Mesenchymal stem cell (in vitro differentiated cells and primary cell): ENCODE results near the gene MSI2.

ENCODE experiments used
- DNase-seq: peaks from one replicate; pipeline ENCODE4 v3.0.0-alpha.2; 2013
- H2AFZ ChIP-seq: one replicate; pipeline ENCODE4 v1.6.1; 2013; ENCODE audit warnings: low read depth, mild to moderate bottlenecking, control low read depth, inconsistent platforms, low read length, moderate library complexity
- H2AK5ac ChIP-seq: 2 replicates; pipeline ENCODE4 v1.6.1; 2013; ENCODE audit warnings: low read length, moderate library complexity, mild to moderate bottlenecking, inconsistent platforms; ENCODE audit not compliant: severe bottlenecking
- H2BK120ac ChIP-seq: one replicate; pipeline ENCODE4 v1.6.1; 2013; ENCODE audit warnings: low read depth, mild to moderate bottlenecking, inconsistent platforms, low read length, moderate library complexity
- H2BK12ac ChIP-seq, 2 experiments: one replicate each; pipeline ENCODE4 v1.6.1; 2013; ENCODE audit warnings: inconsistent platforms in 2 of 2, low read length in 2 of 2, mild to moderate bottlenecking in 2 of 2, moderate library complexity in 2 of 2, control low read depth in 1 of 2
- H2BK15ac ChIP-seq: one replicate; pipeline ENCODE4 v1.6.1; 2013; ENCODE audit warnings: mild to moderate bottlenecking, low read depth, inconsistent platforms; ENCODE audit not compliant: poor library complexity, severe bottlenecking
- H2BK5ac ChIP-seq: 2 replicates; pipeline ENCODE4 v1.6.1; 2013; ENCODE audit warnings: low read depth, mild to moderate bottlenecking, low read length, control low read depth, inconsistent platforms; ENCODE audit not compliant: poor library complexity, severe bottlenecking
- H3K14ac ChIP-seq, 2 experiments: one replicate each; pipeline ENCODE4 v1.6.1; 2013; ENCODE audit warnings: inconsistent platforms in 2 of 2, low read length in 2 of 2, control low read depth in 1 of 2, mild to moderate bottlenecking in 1 of 2, moderate library complexity in 1 of 2
- H3K18ac ChIP-seq, 2 experiments: one replicate each; pipeline ENCODE4 v1.6.1; 2013; ENCODE audit warnings: inconsistent platforms in 2 of 2, low read length in 2 of 2, control low read depth in 1 of 2, low read depth in 1 of 2, mild to moderate bottlenecking in 1 of 2
- H3K23ac ChIP-seq, 2 experiments: one replicate each; pipeline ENCODE4 v1.6.1; 2013; ENCODE audit warnings: inconsistent platforms in 2 of 2, low read length in 2 of 2, mild to moderate bottlenecking in 2 of 2, moderate library complexity in 2 of 2, control low read depth in 1 of 2
- H3K27ac ChIP-seq: 2 replicates; pipeline ENCODE4 v1.5.1; 2013; ENCODE audit warnings: mild to moderate bottlenecking, moderate library complexity, low read length, control low read depth, inconsistent platforms; ENCODE audit not compliant: poor library complexity, severe bottlenecking
- H3K27me3 ChIP-seq, 2 experiments: 2 replicates each; pipeline versions ENCODE4 v1.6.1 to v1.7.0; 2013; ENCODE audit warnings: low read length in 2 of 2, mild to moderate bottlenecking in 2 of 2, moderate library complexity in 2 of 2, control low read depth in 1 of 2, inconsistent platforms in 1 of 2; ENCODE audit not compliant: control insufficient read depth in 1 of 2, insufficient read depth in 1 of 2
- H3K36me3 ChIP-seq, 2 experiments: 2 replicates each; pipeline versions ENCODE4 v1.6.1 to v1.7.0; 2013; ENCODE audit warnings: low read length in 2 of 2, control low read depth in 1 of 2, inconsistent platforms in 1 of 2, low read depth in 1 of 2, mild to moderate bottlenecking in 1 of 2; ENCODE audit not compliant: insufficient read depth in 2 of 2, control insufficient read depth in 1 of 2
- H3K4ac ChIP-seq, 2 experiments: one replicate each; pipeline ENCODE4 v1.6.1; 2013; ENCODE audit warnings: inconsistent platforms in 2 of 2, low read length in 2 of 2, mild to moderate bottlenecking in 2 of 2, moderate library complexity in 2 of 2, control low read depth in 1 of 2, low read depth in 1 of 2
- H3K4me1 ChIP-seq: 2 replicates; pipeline ENCODE4 v1.6.1; 2013; ENCODE audit warnings: low read depth, low read length, control low read depth; ENCODE audit not compliant: control insufficient read depth, insufficient read depth
- H3K4me2 ChIP-seq: 2 replicates; pipeline ENCODE4 v1.6.1; 2013; ENCODE audit warnings: low read length, mild to moderate bottlenecking, inconsistent platforms; ENCODE audit not compliant: poor library complexity, severe bottlenecking
- H3K4me3 ChIP-seq, 2 experiments: 2 replicates each; pipeline versions ENCODE4 v1.5.1 to v1.7.0; 2013; ENCODE audit warnings: low read length in 2 of 2, mild to moderate bottlenecking in 2 of 2, control low read depth in 1 of 2, low read depth in 1 of 2; ENCODE audit not compliant: insufficient read depth in 1 of 2
- H3K79me1 ChIP-seq: replicated peaks from 2 replicates; pipeline ENCODE4 v1.6.1; 2013; ENCODE audit warnings: mild to moderate bottlenecking, control low read depth, low read length, inconsistent platforms; ENCODE audit not compliant: poor library complexity, severe bottlenecking
- H3K9ac ChIP-seq: 2 replicates; pipeline ENCODE4 v1.7.0; 2013; ENCODE audit warnings: mild to moderate bottlenecking, low read length, moderate library complexity
- H3K9me3 ChIP-seq: 2 replicates; pipeline ENCODE4 v1.7.0; 2013; ENCODE audit warnings: mild to moderate bottlenecking, low read length; ENCODE audit not compliant: control insufficient read depth
- H4K8ac ChIP-seq: one replicate; pipeline ENCODE4 v1.6.1; 2013; ENCODE audit warnings: inconsistent platforms, mild to moderate bottlenecking, low read length, moderate library complexity
- H4K91ac ChIP-seq: one replicate; pipeline ENCODE4 v1.6.1; 2013; ENCODE audit warnings: mild to moderate bottlenecking, low read length, inconsistent platforms
- WGBS: methylation state at CpG from one replicate; pipeline ENCODE4 v1.1.7; 2013; ENCODE audit warnings: mixed read lengths; 5-methylcytosine and 5-hydroxymethylcytosine counted together

The MSI2 gene

DNA sequence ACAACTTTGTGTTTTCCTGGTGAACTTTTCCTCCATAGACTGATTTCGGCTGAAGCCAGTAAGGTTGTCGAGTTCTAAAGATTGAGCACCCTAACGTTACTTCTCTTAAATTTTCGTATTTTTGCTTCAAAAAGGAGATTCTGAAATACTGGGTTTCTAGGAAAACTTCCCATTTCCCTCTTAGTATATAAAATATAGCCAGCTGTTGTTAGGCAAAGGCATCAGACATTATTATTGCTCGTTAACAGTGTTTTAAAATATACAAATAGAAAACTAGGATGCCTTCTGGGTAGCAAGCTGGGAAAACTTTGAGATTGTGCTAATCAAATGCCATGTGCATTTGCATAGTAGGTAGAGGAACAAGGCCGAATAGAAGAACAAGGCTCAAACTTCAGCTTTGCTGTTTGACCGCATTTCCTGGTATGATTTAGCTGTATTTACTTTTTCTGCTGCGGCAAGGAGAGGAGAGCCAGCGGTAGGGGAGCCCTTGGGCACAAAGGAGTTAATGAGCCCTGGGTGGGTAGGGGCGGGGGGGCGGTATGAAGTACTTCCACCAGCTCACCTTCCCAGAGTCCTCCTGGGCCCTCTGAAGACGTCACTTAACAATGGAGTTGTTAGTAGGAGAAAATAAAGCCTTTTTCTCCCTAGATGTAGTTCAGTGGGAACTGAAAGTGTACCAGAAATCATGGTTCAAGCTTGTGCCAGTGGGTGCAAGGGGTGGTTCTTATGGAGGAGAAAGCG lies 151.9 kb downstream of the MSI2 start:
- no peak overlapping the region for H4K91ac ChIP-seq
- no peak overlapping the region for H2AK5ac ChIP-seq
- peak; percentile 12 for DNase-seq
- peak overlapping the region; percentile 3 for H4K8ac ChIP-seq
- no peak overlapping the region for H2BK120ac ChIP-seq
- peaks cover 40% of the 10 kb centered on the region for H3K79me1 ChIP-seq
- no peaks in the 10 kb centered on the region for H3K9me3 ChIP-seq
- H3K27ac ChIP-seq = no peak overlapping the region
- H3K4me1 ChIP-seq = peaks cover 10% of the 10 kb centered on the region
- no peak overlapping the region for H3K9ac ChIP-seq
- H3K36me3 ChIP-seq = peaks cover 0 to 8% of the 10 kb centered on the region in 2 experiments
- no peak overlapping the region for H3K4me3 ChIP-seq
- peak overlapping the region in 1 of 2 experiments; percentile 56 for H2BK12ac ChIP-seq
- no peak overlapping the region for H2BK5ac ChIP-seq
- H3K23ac ChIP-seq = no peak overlapping the region
- H2AFZ ChIP-seq = no peak overlapping the region
- no peak overlapping the region for H3K4me2 ChIP-seq
- H3K18ac ChIP-seq = peak overlapping the region in 1 of 2 experiments; percentile 34
- 70% methylated on average over 8 of the region's 13 CpGs for WGBS
- H3K4ac ChIP-seq = peak overlapping the region in 1 of 2 experiments; percentile 4
- H3K27me3 ChIP-seq = no peaks in the 10 kb centered on the region
- no peak overlapping the region for H3K14ac ChIP-seq
- no peak overlapping the region for H2BK15ac ChIP-seq

DNA sequence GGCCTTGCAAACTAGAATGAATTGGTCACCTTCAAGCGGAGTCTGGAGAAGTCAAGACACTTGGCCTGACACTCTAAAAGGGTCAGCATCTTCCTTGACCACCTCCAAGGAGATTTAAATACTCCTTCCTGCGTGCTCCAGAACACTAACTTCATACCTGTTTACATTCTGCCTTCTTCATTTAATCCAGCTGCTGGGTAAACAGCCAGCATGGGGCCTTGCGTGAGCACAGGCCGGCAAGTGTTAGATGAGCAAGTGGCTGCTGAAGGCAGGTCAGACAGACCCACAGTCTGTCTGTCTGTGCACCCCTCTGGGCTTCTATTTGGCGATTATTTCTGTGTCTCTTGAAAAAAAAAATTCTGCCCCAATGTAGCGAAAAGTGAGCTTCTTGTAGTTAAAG lies 153.8 kb downstream of the MSI2 start:
- no peak overlapping the region for H3K27ac ChIP-seq
- no peak overlapping the region for H3K14ac ChIP-seq
- no peak overlapping the region for H2BK5ac ChIP-seq
- no peak overlapping the region for H2AK5ac ChIP-seq
- H2BK15ac ChIP-seq = no peak overlapping the region
- no peak overlapping the region for H3K23ac ChIP-seq
- WGBS = 68% methylated on average over 6 of the region's 6 CpGs
- peaks cover 10% of the 10 kb centered on the region for H3K4me1 ChIP-seq
- H4K91ac ChIP-seq = no peak overlapping the region
- no peak overlapping the region for H2BK120ac ChIP-seq
- peak overlapping the region in 1 of 2 experiments; percentile 8 for H3K18ac ChIP-seq
- no peak overlapping the region for H2BK12ac ChIP-seq
- no peak overlapping the region for H3K4me2 ChIP-seq
- H3K36me3 ChIP-seq = no peaks in the 10 kb centered on the region
- peaks cover 27% of the 10 kb centered on the region for H3K79me1 ChIP-seq
- H3K4me3 ChIP-seq = no peak overlapping the region
- H3K4ac ChIP-seq = no peak overlapping the region
- H2AFZ ChIP-seq = no peak overlapping the region
- H3K27me3 ChIP-seq = no peaks in the 10 kb centered on the region
- H3K9me3 ChIP-seq = no peaks in the 10 kb centered on the region
- H4K8ac ChIP-seq = no peak overlapping the region
- peak; percentile 44 for DNase-seq
- H3K9ac ChIP-seq = no peak overlapping the region

DNA sequence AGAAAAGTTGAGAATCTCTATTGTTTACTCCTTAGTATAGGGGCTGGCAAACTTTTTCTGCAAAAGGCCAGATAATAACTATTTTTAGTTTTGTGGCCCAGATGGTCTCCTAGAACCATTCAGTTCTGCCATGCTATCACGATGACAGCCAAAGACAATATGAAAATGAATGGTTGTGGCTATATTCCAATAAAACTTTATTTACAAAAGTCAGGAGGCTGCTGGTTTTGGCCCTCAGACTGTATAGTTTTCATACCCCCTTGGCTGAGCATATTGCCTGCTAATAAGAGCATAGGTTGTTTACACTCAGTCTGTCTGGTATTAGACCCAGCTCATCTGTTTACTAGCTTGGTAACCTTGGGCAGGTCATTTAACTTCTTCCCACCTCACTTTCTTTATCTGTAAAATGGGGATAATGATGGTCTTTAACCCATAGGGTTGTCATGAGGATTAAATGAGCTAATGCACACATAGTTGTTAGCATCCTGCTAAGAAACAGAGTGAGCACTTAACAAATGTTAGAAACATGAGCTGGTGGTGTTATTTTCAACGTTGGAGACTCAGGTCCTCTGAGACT lies 156.3 kb downstream of the MSI2 start:
- H3K36me3 ChIP-seq = peaks cover 0 to 7% of the 10 kb centered on the region in 2 experiments
- no peaks in the 10 kb centered on the region for H3K27me3 ChIP-seq
- H3K4me3 ChIP-seq = no peak overlapping the region
- no peak overlapping the region for H2BK12ac ChIP-seq
- H3K9ac ChIP-seq = no peak overlapping the region
- H4K91ac ChIP-seq = no peak overlapping the region
- no peak overlapping the region for H3K4ac ChIP-seq
- no peak for DNase-seq
- H3K14ac ChIP-seq = no peak overlapping the region
- H3K23ac ChIP-seq = no peak overlapping the region
- H3K79me1 ChIP-seq = peaks cover 32% of the 10 kb centered on the region
- H3K4me2 ChIP-seq = no peak overlapping the region
- no peak overlapping the region for H3K18ac ChIP-seq
- no peak overlapping the region for H2BK120ac ChIP-seq
- no peak overlapping the region for H2BK15ac ChIP-seq
- peaks cover 3% of the 10 kb centered on the region for H3K4me1 ChIP-seq
- no peak overlapping the region for H2AFZ ChIP-seq
- no peak overlapping the region for H2BK5ac ChIP-seq
- H3K27ac ChIP-seq = no peak overlapping the region
- 70% methylated on average over 1 of the region's 2 CpGs for WGBS
- peaks cover 8% of the 10 kb centered on the region for H3K9me3 ChIP-seq
- no peak overlapping the region for H4K8ac ChIP-seq
- H2AK5ac ChIP-seq = no peak overlapping the region

DNA sequence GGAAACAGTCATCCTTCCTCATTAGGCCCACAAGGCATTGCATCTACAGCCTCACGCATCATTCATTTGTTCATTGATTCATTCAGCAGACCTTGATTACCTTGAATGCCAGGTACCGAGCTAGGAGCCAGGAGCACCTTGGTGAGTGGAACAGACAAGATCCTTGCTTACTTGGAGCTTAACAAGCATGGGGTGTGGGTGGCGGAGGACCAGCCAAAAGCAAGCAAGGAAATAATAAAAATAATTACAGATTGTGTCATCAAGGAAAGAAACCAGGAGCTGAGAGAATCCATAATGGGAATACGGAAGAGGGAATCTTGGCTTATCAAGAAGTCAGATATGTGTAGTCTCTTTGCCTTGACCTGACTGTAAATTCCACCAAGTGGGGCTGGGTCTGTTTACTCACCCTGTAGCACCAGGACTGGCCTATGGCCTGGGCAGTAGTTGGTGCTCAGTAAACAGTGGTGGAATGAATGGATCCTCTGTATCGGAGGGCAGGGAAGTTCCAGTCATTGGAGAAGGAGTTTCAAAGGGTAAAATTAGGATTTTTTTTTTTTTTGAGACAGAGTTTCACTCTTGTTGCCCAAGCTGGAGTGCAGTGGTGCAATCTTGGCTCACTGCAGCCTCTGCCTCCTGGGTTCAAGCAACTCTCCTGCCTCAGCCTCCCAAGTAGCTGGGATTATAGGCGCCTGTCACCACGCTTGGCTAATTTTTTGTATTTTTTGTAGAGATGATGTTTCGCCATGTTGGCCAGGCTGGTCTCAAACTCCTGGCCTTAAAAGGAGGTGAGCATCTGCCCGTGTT lies 157.7 kb downstream of the MSI2 start:
- WGBS = 96% methylated on average over 9 of the region's 9 CpGs
- DNase-seq = no peak
- H3K36me3 ChIP-seq = peaks cover 0 to 7% of the 10 kb centered on the region in 2 experiments
- H3K9me3 ChIP-seq = peaks cover 8% of the 10 kb centered on the region
- no peak overlapping the region for H2AK5ac ChIP-seq
- H2AFZ ChIP-seq = no peak overlapping the region
- H3K4me2 ChIP-seq = no peak overlapping the region
- H3K4me3 ChIP-seq = no peak overlapping the region
- H2BK5ac ChIP-seq = no peak overlapping the region
- no peak overlapping the region for H3K18ac ChIP-seq
- no peak overlapping the region for H4K91ac ChIP-seq
- no peak overlapping the region for H3K14ac ChIP-seq
- no peak overlapping the region for H3K9ac ChIP-seq
- no peak overlapping the region for H2BK12ac ChIP-seq
- H3K79me1 ChIP-seq = peaks cover 27% of the 10 kb centered on the region
- H3K27me3 ChIP-seq = no peaks in the 10 kb centered on the region
- no peak overlapping the region for H3K27ac ChIP-seq
- H3K4me1 ChIP-seq = no peaks in the 10 kb centered on the region
- no peak overlapping the region for H2BK15ac ChIP-seq
- H3K4ac ChIP-seq = no peak overlapping the region
- H2BK120ac ChIP-seq = no peak overlapping the region
- H4K8ac ChIP-seq = no peak overlapping the region
- H3K23ac ChIP-seq = no peak overlapping the region
